ENCODE data around the gene PPM1K. TPM values are rescaled to one million over a fixed set of nuclear protein-coding genes. Genes with fewer than 3 reads are reported as not detected.

The PPM1K gene
- total RNA-seq, 1 experiment from 2014 or later, result 4.9 TPM

DNA sequence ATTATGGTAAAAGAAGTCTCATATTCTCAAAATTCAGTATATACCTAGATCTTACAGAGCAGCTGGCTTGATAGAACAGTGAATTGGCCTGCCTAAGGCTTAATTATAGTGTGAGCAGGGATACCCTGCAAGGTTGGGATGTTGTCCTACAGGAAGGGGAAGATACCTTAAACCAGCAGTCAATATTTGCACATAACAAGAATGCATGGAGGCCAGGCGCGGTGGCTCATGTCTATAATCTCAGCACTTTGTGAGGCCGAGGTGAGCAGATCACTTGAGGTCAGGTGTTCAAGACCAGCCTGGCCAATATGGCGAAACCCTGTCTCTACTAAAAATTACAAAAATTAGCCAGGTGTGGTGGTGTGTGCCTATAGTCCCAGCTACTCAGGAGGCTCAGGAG, 67.2 kb downstream of the PPM1K start:
- no peak for DNase-seq (ENCODE audit: low spot score)

DNA sequence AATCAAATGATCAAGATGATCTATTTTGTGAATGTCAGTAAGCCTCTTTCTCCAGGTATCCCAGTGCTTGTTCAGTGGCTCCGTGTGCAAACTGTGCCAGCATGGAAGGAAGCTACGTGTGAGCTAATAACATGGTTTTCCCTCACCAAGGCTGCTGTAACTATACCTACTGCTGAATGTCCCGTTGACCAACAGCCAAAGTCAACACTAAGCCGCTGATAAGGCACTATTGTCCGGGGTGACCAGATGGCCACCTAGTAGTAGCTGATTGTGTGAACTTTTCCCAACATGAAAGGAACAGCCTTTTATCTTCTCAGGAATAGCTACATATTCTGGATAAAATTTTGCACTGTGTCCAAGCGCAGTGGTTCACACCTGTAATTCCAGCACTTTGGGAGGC, 68.0 kb downstream of the PPM1K start:
- DNase-seq (ENCODE audit: low spot score), result no peak

GRCh38 chr4:88215351-88215750, 69.0 kb downstream of the PPM1K start:
- no peak for DNase-seq (ENCODE audit: low spot score)

DNA sequence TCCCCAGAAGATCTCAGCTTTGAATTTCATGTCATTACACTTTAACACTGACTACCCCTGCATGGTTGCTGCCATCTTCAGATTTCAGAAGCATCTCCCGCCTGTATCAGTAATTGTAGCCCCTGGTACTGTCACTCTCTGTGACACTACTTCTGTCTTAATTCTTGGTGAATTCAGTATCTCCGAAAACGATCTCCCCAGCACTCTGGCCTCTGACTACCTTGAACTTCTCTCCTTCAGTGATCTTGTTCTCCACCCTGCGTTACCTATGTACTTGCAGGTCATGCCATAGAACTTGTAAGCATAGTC, 72.2 kb downstream of the PPM1K start:
- DNase-seq (ENCODE audit: low spot score), result no peak

- no peak for DNase-seq (ENCODE audit: low spot score)
These were observed 72.7 kb downstream of the PPM1K start for GRCh38 chr4:88211473-88212252.

DNA sequence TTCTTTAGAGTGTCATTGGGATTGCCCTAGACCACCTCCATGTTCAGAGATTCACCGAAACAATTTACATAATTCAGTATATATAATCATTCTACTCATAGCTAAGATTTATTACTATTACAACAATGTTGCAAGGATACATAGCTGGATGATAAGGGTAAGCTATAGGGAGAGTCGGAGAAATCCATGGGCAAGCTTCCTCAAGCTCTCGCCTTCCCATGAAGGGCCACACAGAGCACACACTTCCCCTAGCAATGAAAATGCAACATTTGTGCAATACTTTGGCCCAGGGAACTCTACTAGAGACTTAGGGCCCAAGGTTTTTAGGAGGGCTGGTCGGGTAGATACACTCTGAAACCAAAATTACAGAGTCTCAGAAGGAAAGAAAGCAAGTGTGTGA, 76.2 kb downstream of the PPM1K start:
- no peak for DNase-seq (ENCODE audit: low spot score)

Other genes with a start within 250 kb of the PPM1K start
- gene ABCG2, start 125.9 kb downstream of the PPM1K start, total RNA-seq (2014; rRNA removed; shearing (Covaris generic)), result 14.9 and 15.9 TPM in 2 replicates
- 17.5 and 23.3 TPM in 2 replicates for gene HERC6, start 94.3 kb upstream of the PPM1K start, total RNA-seq (2014; rRNA removed; shearing (Covaris generic))
- 18.2 and 18.7 TPM in 2 replicates for gene HERC5, start 172.6 kb upstream of the PPM1K start, total RNA-seq (2014; rRNA removed; shearing (Covaris generic))
- gene PYURF, start 239.2 kb upstream of the PPM1K start, total RNA-seq (2014; rRNA removed; shearing (Covaris generic)), result 151 and 168 TPM in 2 replicates

Data from H4 (cell line).